GM18858 (cell line): ENCODE results near the gene RYR1.
A peak's percentile ranks its signal among the peaks of the same experiment; 100 is the strongest.
"Not testable (repeated sequence)": the region's sequence is repeated elsewhere in the genome, so short reads cannot be mapped to it uniquely, and the experiment has no call there.

ENCODE experiments used
- ATAC-seq: cut with Tn5 transposase; IDR thresholded peaks from one replicate; pipeline ENCODE4 v1.9.1; 2021; ENCODE audit not compliant: unreplicated experiment

RYR1 gene

GRCh38 chr19:38399537-38399936 is 34.0 kb upstream of the RYR1 start:
- ATAC-seq: no peak

- no peak for ATAC-seq
Measured at GRCh38 chr19:38400361-38400760, 33.1 kb upstream of the RYR1 start.

- ATAC-seq: no peak
Measured at GRCh38 chr19:38401148-38401547, 32.3 kb upstream of the RYR1 start.

- no peak for ATAC-seq
Measured at GRCh38 chr19:38402623-38402966, 30.9 kb upstream of the RYR1 start.

GRCh38 chr19:38402967-38403674 is 30.4 kb upstream of the RYR1 start, which contains the start of gene FAM98C:
FAM98C (plus strand) TSS chr19:38403093; CDS start chr19:38403154, 61 bp downstream.
- peak; percentile 73 for ATAC-seq

- ATAC-seq: no peak
Measured at GRCh38 chr19:38404858-38405257, 28.6 kb upstream of the RYR1 start.

- no peak for ATAC-seq
Measured at GRCh38 chr19:38405276-38405675, 28.2 kb upstream of the RYR1 start.

- ATAC-seq: no peak
Measured at GRCh38 chr19:38409631-38410133, 23.8 kb upstream of the RYR1 start.

- ATAC-seq: not testable (repeated sequence)
Measured at GRCh38 chr19:38410407-38410806, 23.1 kb upstream of the RYR1 start.

GRCh38 chr19:38411041-38411712 is 22.3 kb upstream of the RYR1 start:
- ATAC-seq: no peak

GRCh38 chr19:38411898-38412297 is 21.6 kb upstream of the RYR1 start:
- ATAC-seq: not testable (repeated sequence)

- no peak for ATAC-seq
Measured at GRCh38 chr19:38412491-38412890, 21.0 kb upstream of the RYR1 start.

- ATAC-seq: no peak
Measured at GRCh38 chr19:38412961-38413360, 20.5 kb upstream of the RYR1 start.

GRCh38 chr19:38413416-38413815 is 20.1 kb upstream of the RYR1 start:
- ATAC-seq: no peak

- no peak for ATAC-seq
Measured at GRCh38 chr19:38417146-38417543, 16.3 kb upstream of the RYR1 start.

GRCh38 chr19:38417544-38418506 is 15.7 kb upstream of the RYR1 start:
- ATAC-seq: no peak

GRCh38 chr19:38420935-38421334 is 12.6 kb upstream of the RYR1 start:
- ATAC-seq: no peak

GRCh38 chr19:38421856-38422255 is 11.6 kb upstream of the RYR1 start:
- no peak for ATAC-seq

- ATAC-seq: no peak
Measured at GRCh38 chr19:38422438-38422837, 11.1 kb upstream of the RYR1 start.

- ATAC-seq: no peak
Measured at GRCh38 chr19:38424272-38424671, 9.2 kb upstream of the RYR1 start.

- ATAC-seq: no peak
Measured at GRCh38 chr19:38425222-38425809, 8.2 kb upstream of the RYR1 start.
